ENCODE data around the gene P2RY11. TPM values are rescaled to one million over a fixed set of nuclear protein-coding genes. Genes with fewer than 3 reads are reported as not detected.

P2RY11 gene
- total RNA-seq, 1 experiment from 2014 or later = 23.7 TPM

GRCh38 chr19:10089801-10090375 is 21.6 kb upstream of the P2RY11 start:
- intact Hi-C loops (cut with micrococcal nuclease; ENCODE audit: unreplicated experiment) = no loop called here
- no peaks in the 10 kb centered on the region for H4K20me1 ChIP-seq (ENCODE audit: insufficient read depth)
- no peak overlapping the region for H3K4me2 ChIP-seq
- H3F3A ChIP-seq (ENCODE audit: insufficient read depth, low read depth) = peaks cover 19% of the 10 kb centered on the region; the same call in 1 of the 2 replicates
- H3K27me3 ChIP-seq (ENCODE audit: insufficient read depth, low read depth) = no peaks in the 10 kb centered on the region
- H2AFZ ChIP-seq = no peak overlapping the region
- H3K36me3 ChIP-seq (ENCODE audit: low read depth) = no peaks in the 10 kb centered on the region
- H3K4me3 ChIP-seq = no peak overlapping the region
- H3K9me3 ChIP-seq (ENCODE audit: insufficient read depth, low read depth) = no peaks in the 10 kb centered on the region
- no peaks in the 10 kb centered on the region for H3K9me2 ChIP-seq (ENCODE audit: insufficient read depth)
- ChIA-PET CTCF (no interaction called here), POLR2A (ENCODE audit: unreplicated experiment) (no interaction called here)
- no peaks in the 10 kb centered on the region for H3K4me1 ChIP-seq (replicated peaks; ENCODE audit: insufficient read depth)
- no TSS peak for BruUV-seq (replicated peaks)
- no peaks in the 10 kb centered on the region for H3K79me2 ChIP-seq (ENCODE audit: low read depth)
- TF ChIP-seq EZH2 (IDR thresholded peaks at IDR 0.05; ENCODE audit: low read depth) = no peak
- TF ChIP-seq, protein P1, sequence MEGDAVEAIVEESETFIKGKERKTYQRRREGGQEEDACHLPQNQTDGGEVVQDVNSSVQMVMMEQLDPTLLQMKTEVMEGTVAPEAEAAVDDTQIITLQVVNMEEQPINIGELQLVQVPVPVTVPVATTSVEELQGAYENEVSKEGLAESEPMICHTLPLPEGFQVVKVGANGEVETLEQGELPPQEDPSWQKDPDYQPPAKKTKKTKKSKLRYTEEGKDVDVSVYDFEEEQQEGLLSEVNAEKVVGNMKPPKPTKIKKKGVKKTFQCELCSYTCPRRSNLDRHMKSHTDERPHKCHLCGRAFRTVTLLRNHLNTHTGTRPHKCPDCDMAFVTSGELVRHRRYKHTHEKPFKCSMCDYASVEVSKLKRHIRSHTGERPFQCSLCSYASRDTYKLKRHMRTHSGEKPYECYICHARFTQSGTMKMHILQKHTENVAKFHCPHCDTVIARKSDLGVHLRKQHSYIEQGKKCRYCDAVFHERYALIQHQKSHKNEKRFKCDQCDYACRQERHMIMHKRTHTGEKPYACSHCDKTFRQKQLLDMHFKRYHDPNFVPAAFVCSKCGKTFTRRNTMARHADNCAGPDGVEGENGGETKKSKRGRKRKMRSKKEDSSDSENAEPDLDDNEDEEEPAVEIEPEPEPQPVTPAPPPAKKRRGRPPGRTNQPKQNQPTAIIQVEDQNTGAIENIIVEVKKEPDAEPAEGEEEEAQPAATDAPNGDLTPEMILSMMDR (conservative IDR thresholded peaks at IDR 0.05) = no peak
- no peak overlapping the region for H3K27ac ChIP-seq
- DNase-seq = no peak

- H3K79me2 ChIP-seq (ENCODE audit: low read depth) = no peaks in the 10 kb centered on the region
- no peaks in the 10 kb centered on the region for H3K9me2 ChIP-seq (ENCODE audit: insufficient read depth)
- peaks cover 7% of the 10 kb centered on the region for H3K4me1 ChIP-seq (replicated peaks; ENCODE audit: insufficient read depth)
- BruUV-seq (replicated peaks) = no TSS peak
- intact Hi-C loops (cut with micrococcal nuclease; ENCODE audit: unreplicated experiment) = no loop called here
- H3F3A ChIP-seq (ENCODE audit: insufficient read depth, low read depth) = peaks cover 27% of the 10 kb centered on the region; the same call in 1 of the 2 replicates
- no peaks in the 10 kb centered on the region for H3K9me3 ChIP-seq (ENCODE audit: insufficient read depth, low read depth)
- H3K4me2 ChIP-seq = no peak overlapping the region
- H4K20me1 ChIP-seq (ENCODE audit: insufficient read depth) = no peaks in the 10 kb centered on the region
- ChIA-PET CTCF (no interaction called here), POLR2A (ENCODE audit: unreplicated experiment) (no interaction called here)
- no peak for DNase-seq
- H3K27me3 ChIP-seq (ENCODE audit: insufficient read depth, low read depth) = no peaks in the 10 kb centered on the region
- no peak for TF ChIP-seq EZH2 (IDR thresholded peaks at IDR 0.05; ENCODE audit: low read depth)
- TF ChIP-seq, protein P1 (conservative IDR thresholded peaks at IDR 0.05) = no peak
- no peak overlapping the region for H3K4me3 ChIP-seq
- H3K36me3 ChIP-seq (ENCODE audit: low read depth) = no peaks in the 10 kb centered on the region
- H3K27ac ChIP-seq = no peak overlapping the region
- H2AFZ ChIP-seq = no peak overlapping the region
Observed at GRCh38 chr19:10091370-10091687, 20.2 kb upstream of the P2RY11 start.

- Histone ChIP-seq H3K4me3 (no peak overlapping the region), H2AFZ (no peak overlapping the region), H3K27ac (no peak overlapping the region), H3K79me2 (ENCODE audit: low read depth) (no peaks in the 10 kb centered on the region), H3K4me1 (replicated peaks; ENCODE audit: insufficient read depth) (peaks cover 11% of the 10 kb centered on the region), H3K9me2 (ENCODE audit: insufficient read depth) (no peaks in the 10 kb centered on the region), H3K36me3 (ENCODE audit: low read depth) (no peaks in the 10 kb centered on the region), H3K27me3 (ENCODE audit: insufficient read depth, low read depth) (no peaks in the 10 kb centered on the region), H3K4me2 (no peak overlapping the region), H3F3A (ENCODE audit: insufficient read depth, low read depth) (peaks cover 27% of the 10 kb centered on the region; the same call in 1 of the 2 replicates), H3K9me3 (ENCODE audit: insufficient read depth, low read depth) (no peaks in the 10 kb centered on the region), H4K20me1 (ENCODE audit: insufficient read depth) (no peaks in the 10 kb centered on the region)
- CTCF ChIA-PET = no interaction called here
- intact Hi-C loops (cut with micrococcal nuclease; ENCODE audit: unreplicated experiment) = no loop called here
- no peak for DNase-seq
- no TSS peak for BruUV-seq (replicated peaks)
- no peak for TF ChIP-seq EZH2 (IDR thresholded peaks at IDR 0.05; ENCODE audit: low read depth)
- TF ChIP-seq, protein P1 (conservative IDR thresholded peaks at IDR 0.05) = no peak
- POLR2A ChIA-PET (ENCODE audit: unreplicated experiment) = interaction anchor here (0.6 kb wide), 1 partner anchor 1592 kb away, joined by 4 read pairs; no protein-coding TSS in a partner anchor
Observed at GRCh38 chr19:10091895-10092641, 19.4 kb upstream of the P2RY11 start.

Data from PC-9 (cell line).